Daoy (cell line): ENCODE data around the gene RFT1. TPM values are rescaled to one million over a fixed set of nuclear protein-coding genes. Genes with fewer than 3 reads are reported as not detected.
A peak's percentile ranks its signal among the peaks of the same experiment; 100 is the strongest.

Experiments used
- DNase-seq: peaks from one replicate; pipeline ENCODE4 v3.0.0-alpha.2; 2015; ENCODE audit warnings: low read depth
- total RNA-seq: library from RNA; depleted of rRNA; stranded (reverse); fragments of >200 nt; shearing (Covaris generic); gene quantifications from 2 replicates; pipeline ENCODE4 v1.2.3, GENCODE V29; 2014

RFT1 gene
- total RNA-seq, 1 experiment from 2014 or later, result 12.3 TPM

DNA sequence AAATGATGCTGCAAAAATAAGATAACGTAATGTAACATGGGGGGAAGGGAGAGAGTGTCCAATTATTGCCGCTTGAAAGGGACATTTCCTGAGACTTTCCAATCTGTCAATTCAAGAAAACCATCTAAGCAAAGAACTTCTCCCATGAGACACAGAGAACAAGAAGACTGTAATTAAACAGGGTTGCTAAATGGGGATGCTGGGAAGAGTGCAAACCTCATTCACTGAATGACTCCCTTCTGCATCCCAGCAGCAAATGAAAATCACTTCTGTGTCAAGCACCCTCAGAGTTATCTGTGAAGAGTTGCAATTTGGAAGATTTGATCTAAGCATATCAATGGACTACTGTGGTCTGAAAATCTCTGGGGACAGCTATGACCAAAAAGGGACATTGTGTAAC is 3.6 kb downstream of the RFT1 start:
- no peak for DNase-seq

DNA sequence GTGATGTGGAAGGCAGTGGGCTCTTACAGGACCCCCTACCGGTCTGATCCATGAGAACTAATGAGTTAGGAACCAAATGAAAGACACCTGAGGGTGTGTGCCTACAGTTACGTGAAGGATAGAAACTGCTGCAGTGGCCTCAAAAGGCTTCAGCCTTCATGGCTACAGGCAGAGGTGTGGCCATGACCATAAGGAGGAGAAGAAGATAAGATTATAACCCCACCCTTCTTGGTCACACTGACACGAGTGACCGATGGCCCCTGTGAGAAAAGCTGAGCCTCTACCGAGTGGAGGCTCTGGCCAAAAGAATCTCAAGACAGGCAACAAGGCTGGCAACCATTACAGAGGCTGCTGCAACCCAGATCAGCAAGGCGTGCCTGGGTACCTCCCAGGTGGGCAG is 6.3 kb downstream of the RFT1 start:
- no peak for DNase-seq

DNA sequence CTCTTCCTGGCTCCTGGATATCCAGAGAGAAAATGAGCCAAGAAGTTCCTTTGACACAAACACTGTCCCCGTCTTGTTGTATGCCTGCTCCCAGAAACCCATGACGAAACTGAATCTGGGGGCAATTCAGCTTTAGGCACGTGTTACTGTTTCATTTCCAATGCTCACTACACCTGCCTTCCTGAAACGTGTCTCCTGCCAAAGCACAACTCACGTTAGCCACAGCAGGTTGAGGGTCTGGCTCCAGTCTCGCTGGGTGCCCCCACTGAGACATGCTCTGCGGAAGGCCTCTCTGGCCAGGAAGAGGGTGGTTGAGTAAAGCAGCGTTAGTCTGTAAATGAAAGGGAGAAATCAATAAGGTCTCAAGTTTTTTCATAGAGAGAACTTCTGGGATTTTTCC is 6.7 kb downstream of the RFT1 start:
- DNase-seq, result no peak

DNA sequence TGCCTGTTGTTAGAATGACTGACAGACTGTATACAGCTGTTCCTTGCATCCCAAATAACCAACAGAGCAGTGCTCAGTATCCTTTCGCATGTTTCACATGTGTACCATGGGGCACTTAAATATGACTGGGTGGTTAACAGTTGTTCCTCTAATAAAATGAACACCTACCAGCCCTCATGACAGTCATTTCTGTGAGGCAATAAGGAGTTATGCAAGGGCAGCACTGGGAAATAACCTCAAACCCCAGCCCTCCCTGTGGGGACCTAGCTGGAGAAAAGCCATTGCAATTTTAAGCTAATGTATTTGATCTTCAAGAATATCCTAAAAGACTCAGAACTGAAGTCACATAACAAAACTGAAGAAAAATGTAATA is 7.3 kb downstream of the RFT1 start:
- no peak for DNase-seq

DNA sequence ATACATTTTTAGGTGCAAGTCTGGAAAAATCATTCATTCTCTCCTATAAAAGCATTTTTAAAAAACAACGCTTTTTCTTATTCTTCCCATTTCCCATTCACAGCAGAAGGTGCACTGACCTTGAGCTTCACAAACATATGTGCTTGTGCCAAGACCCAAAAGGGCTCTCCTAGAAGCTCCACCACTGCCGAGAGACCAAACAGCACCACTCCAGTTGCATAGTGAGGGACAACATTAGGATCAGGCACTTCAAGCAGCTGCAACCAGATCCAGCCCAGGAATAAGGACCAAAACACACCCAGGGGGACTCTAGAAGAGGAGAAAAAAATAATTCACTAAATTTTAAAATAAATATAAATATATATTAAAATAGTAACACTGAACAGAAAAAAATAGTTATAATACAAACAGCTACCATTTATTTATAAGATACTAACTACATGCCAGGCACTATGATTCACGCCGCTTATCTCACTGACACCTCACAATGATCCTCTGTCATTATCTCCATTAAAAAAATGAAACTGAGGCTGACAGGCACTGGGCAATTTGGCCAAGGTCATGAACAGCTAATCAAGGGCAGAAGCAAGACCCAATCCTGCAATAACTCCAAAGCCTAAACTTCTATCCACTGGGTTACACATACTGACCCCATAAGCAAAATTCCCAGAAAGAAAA is 7.8 kb downstream of the RFT1 start:
- DNase-seq, result no peak

DNA sequence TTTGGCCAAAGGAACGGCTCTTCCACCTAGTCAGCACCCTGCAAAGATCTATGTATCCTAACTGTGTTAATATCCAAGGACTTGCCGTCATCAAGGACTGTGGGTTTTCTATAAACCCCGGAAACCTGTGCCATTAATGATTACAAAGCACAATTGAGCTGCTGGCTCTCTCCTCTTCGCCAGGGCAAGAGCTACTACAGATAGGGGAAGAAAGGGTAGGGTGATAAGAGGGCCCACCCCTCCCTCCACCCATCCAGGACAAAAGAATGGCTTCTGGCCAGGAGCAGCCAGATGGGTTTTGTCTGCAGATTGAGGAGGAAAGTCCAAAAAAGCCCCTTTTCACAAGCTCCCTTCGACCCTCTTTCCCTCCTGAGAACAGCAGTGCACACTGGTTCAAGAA is 9.9 kb downstream of the RFT1 start:
- no peak for DNase-seq

DNA sequence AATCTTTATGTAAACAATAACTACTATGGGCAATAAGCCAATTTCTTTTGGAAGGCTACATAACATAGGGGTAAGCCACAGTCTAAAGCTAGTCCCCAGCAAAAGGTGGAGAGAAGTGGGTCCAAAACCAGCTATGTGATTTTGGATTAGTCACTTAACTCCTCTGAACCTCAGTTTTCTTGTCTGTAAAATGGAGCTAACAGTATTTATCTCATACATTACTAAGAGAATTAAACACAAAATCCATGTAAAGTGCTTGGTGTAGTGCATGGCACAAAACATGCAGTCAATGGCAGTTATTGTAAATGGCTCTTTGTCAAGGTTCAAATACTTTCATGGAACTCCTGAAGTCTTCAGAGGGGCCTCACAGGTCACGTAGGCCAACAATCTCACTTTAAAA is 13.3 kb downstream of the RFT1 start:
- DNase-seq, result no peak

DNA sequence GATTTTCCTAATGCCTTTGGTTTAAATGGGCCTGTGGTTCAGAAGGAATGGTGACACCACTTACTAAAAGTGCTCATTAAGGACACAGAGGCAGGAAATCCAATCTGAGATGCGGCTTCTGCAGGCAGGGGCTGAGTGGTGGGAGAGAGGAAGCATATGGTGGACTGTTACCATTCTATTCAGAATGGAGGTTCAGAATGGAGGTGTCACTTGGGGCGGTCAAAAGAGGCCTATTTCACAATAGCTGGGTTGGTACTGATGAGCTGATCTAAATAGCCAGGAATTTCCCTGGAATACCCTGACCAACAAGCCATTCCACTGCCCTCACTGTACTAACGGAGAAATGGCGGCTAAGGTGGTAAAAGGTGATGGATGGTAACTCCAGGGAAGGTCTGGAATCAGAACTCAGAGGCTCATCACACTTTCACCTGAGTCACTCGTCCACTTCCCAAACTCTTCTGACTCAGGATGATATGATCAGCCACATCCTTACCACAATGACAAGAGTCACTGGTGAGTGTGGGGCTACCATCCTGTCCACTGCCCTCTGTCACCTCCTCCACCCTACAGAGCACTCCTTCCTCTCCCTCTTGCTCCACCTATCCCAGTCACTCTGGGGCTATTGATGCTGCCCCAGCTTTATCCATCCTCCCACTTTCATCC is 15.7 kb downstream of the RFT1 start:
- DNase-seq, result peak; percentile 47

DNA sequence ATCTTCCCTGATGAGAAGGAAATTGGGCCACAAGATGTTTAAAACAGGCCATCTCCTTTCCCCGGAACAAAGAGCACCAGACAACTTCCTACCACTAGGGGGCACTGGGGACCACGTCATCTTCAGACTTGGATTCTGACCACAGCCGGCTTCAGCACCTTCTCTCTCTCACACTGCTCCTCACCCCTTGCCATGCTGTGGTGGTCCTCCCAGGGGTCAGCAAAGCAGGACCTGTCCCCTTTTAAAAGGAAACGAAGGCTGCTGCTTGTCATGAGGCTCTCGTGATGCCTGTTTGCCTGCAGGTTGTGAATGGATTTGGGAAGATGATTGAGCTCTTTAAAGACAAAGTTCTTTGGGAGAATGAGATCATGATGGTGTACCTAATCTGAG is 16.2 kb downstream of the RFT1 start:
- DNase-seq, result peak; percentile 67

DNA sequence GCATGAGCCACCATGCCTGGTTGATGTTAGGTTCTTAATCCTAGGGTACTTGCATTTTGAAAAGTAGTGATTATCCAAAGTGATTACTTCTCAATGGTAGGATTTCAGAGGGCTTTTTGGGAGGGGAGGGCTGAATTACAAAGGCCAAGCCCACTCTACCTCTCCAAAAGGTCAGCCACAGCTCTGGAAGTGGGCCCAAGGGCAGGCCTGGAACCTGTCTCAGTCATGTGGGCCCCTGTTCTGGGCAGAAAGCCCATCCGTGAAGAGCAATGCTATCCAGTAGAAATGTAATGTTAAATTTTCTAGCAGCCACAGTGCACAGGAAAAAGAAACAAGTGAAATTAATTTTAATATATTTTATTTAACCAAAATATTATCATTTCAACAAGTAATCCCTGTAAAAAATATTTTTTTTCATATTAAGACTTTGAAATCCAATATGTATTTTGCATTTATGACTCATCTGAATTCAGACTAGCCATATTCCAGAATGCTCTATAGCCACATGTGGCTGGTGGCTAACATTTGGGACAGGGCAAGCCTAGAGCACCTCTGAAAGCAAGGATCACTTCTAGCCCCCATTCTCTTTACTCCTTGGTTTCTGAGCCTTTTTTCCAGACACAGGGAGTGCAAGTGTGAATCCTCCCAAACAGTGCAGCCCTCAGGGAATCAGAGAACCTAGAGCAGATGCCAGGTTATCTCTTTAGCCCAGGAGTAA is 16.8 kb downstream of the RFT1 start:
- no peak for DNase-seq

DNA sequence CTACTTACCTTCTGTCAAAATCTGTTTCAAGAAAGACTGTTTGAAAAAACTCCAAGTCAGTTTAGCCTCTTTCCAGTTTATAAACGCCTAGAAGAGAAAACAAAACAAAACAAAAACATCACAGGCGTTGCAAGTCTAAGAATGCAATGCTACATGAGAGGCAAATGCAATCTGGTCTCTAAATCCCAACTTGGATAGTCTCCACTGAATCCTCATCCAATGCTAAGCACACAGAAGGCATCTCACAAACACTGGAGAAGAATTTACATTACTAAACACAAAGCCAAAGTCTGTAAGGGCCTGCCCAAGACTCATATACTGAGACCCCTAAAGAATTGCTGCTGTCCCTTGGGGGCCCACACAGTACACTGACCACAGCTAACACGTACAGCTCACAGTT is 18.4 kb downstream of the RFT1 start:
- no peak for DNase-seq

DNA sequence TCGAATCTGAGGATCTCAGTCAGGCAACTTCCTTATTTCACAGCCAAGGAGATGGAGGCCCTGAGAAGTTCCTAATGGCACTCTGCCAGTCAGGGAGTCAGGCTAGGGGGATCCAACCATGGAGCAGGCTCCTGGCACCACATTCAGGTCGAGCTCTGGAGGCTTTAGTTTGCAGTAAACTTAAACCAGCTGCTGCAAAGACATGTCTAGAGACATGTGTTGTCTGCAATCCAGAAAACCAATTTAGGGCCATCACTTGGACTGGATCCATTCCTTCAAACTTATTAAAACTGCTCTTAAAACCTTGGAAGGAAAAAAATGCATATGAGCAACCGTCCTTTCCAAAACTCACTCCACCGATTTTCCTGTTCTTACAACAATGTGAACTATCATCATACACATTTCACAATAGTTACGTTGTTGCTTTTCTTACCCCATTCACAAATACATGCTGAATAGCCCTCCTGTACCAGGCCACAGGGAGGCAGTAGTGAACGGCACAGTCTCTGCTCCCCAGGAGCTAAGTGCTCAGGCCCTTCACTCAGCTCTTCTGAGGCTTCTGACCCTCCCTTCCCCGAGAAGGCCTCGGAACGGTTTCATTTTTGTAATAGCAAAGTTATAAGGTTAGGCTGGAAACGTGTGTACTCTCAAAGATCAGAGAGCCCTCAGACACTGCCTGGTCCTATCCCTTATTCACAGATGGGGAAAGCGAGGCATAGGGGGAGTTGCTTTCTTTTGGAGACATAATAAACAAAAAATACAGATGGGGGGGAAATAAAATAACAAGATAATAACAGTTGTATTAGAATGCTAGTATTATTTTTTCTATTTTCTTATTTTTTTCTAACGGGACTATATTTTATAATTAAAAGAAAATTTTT is 20.1 kb downstream of the RFT1 start:
- no peak for DNase-seq

DNA sequence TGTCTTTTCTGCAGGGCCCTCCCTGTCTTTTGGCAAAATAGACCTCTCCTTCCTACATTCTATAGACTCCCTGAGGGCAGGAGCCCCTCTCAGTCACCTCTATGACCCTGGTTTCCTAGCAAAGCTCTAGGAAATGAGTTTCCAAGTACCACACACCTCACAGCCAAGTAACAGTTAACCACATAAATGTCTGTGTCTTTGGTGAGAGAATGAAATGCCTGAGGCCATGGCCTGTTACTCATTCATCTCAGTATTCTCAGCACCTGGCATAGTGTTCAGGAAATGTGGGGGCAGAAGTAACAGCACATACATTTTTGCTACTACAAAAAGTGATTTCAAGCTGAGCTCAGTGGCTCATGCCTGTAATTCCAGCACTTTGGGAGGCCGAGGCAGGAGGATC is 21.0 kb downstream of the RFT1 start:
- peak; percentile 77 for DNase-seq

DNA sequence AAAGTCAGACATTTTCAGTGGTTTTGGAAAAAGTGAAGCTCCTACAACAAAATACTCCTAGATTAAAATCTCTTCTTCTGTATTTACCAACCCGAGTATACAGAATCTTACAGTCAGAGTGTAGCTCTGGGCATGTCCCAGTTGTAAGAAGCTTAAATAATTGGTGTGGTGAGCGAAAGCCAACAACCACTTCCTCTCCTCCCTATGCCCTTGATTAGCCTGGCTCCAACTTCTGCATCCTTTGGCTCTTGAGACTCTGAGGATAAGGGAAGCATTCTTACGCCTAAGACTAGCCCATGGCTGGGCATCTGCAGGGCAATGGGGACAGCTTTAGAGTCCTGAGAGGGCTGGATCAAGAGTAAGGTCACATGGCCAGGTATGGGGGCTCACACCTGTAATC is 25.5 kb downstream of the RFT1 start:
- peak; percentile 11 for DNase-seq

DNA sequence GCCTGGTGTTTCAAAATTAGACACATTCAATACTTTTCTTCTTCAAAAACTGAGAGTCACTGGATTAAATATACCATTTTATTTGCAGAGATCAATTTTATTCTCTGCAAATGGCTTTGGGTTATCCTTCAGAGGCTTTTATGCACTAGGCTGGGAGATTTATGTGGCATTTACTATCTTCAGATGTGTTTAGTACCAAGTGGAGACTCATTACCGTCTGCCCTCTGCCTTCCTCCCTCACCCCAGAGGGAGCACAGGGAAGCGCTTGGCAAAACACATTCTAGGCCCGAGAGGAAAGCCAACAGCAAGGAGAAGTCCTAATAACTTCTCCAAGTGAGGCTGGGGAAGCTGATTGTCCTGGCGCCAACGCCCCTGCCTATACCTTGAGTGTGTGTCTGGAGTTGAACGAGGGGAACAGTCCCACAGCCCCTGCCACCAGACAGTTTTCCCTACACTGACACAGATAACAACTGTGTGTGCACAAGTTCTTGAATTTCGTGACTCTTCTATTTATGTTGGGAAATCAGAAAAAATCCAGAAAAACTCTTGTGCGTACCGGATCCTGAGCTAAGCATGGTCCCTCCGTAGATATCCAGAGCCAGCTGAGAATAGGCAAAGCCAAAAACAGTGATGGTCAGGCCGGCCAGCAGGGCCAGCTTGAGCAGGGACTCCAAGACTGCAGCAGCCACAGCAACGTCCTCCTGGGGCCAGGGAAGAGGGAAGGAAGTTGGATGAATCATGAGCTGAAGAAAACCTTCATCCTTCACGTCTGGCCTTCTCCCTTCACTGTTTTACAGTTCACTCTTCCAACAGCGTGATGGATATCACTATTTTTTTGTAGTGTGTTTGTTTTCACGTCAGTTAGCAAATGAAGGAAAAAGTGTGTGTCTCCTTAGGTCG is 26.6 kb downstream of the RFT1 start:
- no peak for DNase-seq

DNA sequence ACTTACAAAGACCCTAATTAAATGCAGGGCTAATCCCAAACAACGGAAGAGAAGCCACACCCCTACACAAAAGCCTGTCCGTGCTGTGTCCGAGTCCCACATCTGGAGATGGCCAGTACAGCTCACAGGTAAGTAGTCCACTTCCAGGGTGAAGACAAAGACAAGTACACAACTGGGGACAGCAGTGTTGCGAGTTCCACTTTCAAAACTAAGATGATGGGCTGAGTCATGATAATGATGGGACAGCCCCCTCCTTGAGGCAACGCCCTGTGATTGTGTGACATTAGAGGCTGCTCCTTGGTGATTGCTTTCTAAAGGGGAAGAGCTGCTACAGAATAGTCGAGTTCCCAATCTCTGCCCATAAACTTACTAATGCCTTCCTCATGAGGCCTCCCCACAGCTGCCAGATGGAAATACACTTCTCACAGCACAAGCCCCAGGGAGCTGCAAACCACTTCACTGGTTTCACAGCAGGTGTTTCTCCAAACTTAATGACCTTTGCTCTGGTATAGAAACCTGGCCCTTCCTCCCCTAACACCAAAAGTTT is 27.6 kb downstream of the RFT1 start:
- DNase-seq, result no peak

DNA sequence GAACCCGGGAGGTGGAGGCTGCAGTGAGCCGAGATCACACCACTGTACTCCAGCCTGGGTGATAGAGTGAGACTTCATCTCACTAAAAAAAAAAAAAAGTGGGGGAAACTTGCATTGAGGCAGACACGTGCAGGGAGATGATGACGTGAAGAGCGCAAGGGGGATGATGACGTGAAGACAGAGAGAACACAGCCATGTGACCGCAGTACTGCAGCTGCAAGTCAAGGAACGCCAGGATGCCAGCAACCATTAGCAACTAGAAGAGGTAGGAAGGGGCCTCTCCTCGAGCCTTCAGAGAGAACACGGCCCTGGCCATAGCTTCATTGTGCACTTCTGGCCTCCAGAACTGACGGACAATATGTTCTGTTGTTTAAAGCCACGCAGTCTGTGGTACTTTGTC is 28.3 kb downstream of the RFT1 start:
- no peak for DNase-seq

DNA sequence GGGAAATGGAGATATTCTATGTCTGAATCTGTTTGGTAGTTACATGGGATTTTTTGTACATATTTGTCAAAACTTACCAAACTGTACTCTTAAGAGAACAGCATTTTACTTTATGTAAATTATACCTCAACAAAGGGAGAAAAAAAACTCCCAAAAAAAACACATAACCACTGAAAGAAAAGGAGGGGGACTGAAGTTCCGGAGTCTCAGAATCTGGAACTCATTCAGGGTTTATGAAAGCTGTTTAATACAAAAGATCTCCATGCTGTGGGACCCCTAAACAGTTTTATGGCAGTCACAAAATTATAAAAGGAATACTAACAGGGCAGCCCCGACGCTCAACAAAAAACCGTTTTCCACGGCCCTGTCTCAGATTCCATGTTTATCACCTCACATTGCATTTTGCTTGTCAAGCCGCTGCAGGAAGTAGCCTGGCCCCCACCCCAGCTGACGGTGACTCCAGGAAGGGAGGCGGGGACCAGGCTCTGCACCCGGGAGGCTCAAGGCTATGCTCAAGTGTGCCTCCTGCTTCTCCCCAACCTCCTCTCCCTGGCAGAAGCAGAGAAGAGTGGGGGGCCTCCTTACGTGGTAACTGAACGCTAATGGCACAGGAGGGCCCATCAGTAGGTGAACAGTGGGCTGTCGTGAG is 29.3 kb downstream of the RFT1 start:
- DNase-seq, result no peak

DNA sequence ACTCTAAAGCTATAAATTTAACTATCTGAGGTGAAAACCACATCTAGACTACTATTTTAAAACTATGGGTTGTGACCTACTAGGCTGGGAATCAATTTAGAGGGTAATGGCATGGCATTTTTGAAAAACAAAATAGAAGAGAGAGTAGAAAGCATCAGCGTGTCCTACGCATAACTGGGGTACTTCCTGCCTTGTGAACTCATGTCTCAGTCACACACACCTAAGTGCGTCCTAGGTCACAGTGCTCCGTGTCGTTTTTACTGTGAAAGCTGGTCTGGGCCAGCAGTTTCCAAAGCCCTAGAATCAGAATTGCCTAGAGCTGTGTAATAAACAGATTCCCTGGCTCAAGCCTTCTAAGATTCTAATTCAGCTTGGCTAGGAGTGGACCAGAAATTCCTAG is 32.3 kb downstream of the RFT1 start:
- no peak for DNase-seq

DNA sequence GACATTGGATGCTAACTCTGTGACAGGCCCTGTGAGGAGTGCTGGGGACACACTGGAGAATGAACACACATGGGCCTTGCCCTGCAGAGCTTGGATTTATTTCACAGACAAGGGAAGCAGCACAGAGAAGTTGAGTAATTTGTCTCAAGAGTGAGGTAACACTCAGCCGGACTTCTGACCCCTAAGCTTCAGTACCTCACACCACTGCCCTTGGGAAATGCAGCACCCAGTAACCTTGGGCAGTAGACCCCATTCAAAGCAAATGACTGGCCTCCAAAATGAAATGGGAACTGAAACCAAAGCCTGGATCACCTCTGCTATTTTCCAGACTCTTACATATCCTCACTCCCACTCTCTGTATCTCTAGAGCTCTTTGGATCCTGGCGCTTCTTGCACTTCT is 37.3 kb downstream of the RFT1 start:
- DNase-seq, result no peak
